OCI-LY3 (cell line): ENCODE measurements around the gene CEP350.

Source experiments
- H2AFZ ChIP-seq: fragments of 200-600, 300-600 bp; shearing (Covaris generic); 2 replicates; pipeline ENCODE4 v1.6.0; 2014; ENCODE audit warnings: antibody characterized with exemption, low read depth, low read length
- H3K27ac ChIP-seq: fragments of 200-600, 300-600 bp; sonication (generic); 2 replicates; pipeline ENCODE4 v1.5.1; 2014; ENCODE audit warnings: mild to moderate bottlenecking, low read length, moderate library complexity, mixed read lengths
- H3K27me3 ChIP-seq: fragments of 200-600, 300-600 bp; sonication (generic); 2 replicates; pipeline ENCODE4 v1.6.1; 2014; ENCODE audit warnings: low read depth, low read length, mixed read lengths
- H3K36me3 ChIP-seq: fragments of 200-600, 300-600 bp; sonication (generic); replicated peaks from 2 replicates; pipeline ENCODE3; 2014; ENCODE audit warnings: low read depth, low read length, mixed read lengths
- H3K4me1 ChIP-seq: fragments of 300-600, 200-600 bp; sonication (generic); 2 replicates; pipeline ENCODE4 v1.6.1; 2014; ENCODE audit warnings: low read length, mixed read lengths
- H3K4me2 ChIP-seq: fragments of 200-600, 300-600 bp; sonication (generic); 2 replicates; pipeline ENCODE4 v1.6.1; 2014; ENCODE audit warnings: low read length, mixed read lengths
- H3K4me3 ChIP-seq: fragments of 300-600, 200-600 bp; sonication (generic); 2 replicates; pipeline ENCODE4 v1.5.1; 2014; ENCODE audit warnings: antibody characterized with exemption, mild to moderate bottlenecking, low read length, moderate library complexity
- H3K79me2 ChIP-seq: fragments of 300-600, 200-600 bp; shearing (Covaris generic); 2 replicates; pipeline ENCODE4 v1.6.1; 2014; ENCODE audit warnings: mild to moderate bottlenecking, low read length, mixed read lengths
- H3K9ac ChIP-seq: fragments of 300-600, 200-600 bp; shearing (Covaris generic); 2 replicates; pipeline ENCODE4 v1.6.0; 2014; ENCODE audit warnings: mild to moderate bottlenecking, low read length, moderate library complexity
- H3K9me3 ChIP-seq: fragments of 200-600, 300-600 bp; shearing (Covaris generic); 2 replicates; pipeline ENCODE4 v1.6.1; 2014; ENCODE audit warnings: low read length, mixed read lengths; ENCODE audit not compliant: insufficient read depth
- H4K20me1 ChIP-seq: fragments of 200-600, 300-600 bp; sonication (generic); 2 replicates; pipeline ENCODE4 v1.6.1; 2016; ENCODE audit warnings: low read length, mixed read lengths; ENCODE audit not compliant: insufficient read depth
- EZH2phosphoT487 ChIP-seq: fragments of 200-600 bp; shearing (Covaris generic); IDR thresholded peaks from 2 replicates; pipeline ENCODE4 v1.6.1; 2018; ENCODE audit warnings: antibody characterized with exemption, mixed run types, low read depth
- TF ChIP-seq, protein P1 (sequence below): fragments of 200-600, 300-600 bp; sonication (generic); IDR thresholded peaks from 2 replicates; pipeline ENCODE4 v1.5.1; 2014; ENCODE audit warnings: antibody characterized with exemption, low read length, low read depth

Gene CEP350

DNA sequence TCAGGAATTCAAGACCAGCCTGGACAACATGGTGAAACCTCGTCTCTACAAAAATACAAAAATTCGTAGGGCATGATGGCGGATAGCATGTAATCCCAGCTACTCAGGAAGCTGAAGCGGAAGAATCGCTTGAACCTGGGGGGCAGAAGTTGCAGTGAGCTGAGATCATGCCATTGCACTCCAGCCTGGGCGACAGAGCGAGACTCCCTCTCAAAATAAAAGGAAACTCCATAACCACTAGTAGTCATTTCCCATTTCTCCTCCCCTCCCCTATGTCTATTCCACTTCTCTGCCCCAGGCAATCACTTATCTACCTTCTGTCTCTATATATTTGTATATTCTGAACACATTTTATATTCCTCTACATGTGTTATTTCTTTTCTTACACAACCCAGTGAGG lies 4.0 kb upstream of the CEP350 start:
- H3K27me3 ChIP-seq: no peaks in the 10 kb centered on the region
- H3K27ac ChIP-seq: no peak overlapping the region
- no peaks in the 10 kb centered on the region for H3K9me3 ChIP-seq
- H3K9ac ChIP-seq: no peak overlapping the region
- peaks cover 4% of the 10 kb centered on the region for H4K20me1 ChIP-seq
- no peak overlapping the region for H3K4me3 ChIP-seq
- no peak for TF ChIP-seq EZH2phosphoT487
- TF ChIP-seq, protein P1, sequence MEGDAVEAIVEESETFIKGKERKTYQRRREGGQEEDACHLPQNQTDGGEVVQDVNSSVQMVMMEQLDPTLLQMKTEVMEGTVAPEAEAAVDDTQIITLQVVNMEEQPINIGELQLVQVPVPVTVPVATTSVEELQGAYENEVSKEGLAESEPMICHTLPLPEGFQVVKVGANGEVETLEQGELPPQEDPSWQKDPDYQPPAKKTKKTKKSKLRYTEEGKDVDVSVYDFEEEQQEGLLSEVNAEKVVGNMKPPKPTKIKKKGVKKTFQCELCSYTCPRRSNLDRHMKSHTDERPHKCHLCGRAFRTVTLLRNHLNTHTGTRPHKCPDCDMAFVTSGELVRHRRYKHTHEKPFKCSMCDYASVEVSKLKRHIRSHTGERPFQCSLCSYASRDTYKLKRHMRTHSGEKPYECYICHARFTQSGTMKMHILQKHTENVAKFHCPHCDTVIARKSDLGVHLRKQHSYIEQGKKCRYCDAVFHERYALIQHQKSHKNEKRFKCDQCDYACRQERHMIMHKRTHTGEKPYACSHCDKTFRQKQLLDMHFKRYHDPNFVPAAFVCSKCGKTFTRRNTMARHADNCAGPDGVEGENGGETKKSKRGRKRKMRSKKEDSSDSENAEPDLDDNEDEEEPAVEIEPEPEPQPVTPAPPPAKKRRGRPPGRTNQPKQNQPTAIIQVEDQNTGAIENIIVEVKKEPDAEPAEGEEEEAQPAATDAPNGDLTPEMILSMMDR: no peak
- H3K4me1 ChIP-seq: peaks cover 26% of the 10 kb centered on the region
- peaks cover 14% of the 10 kb centered on the region for H3K79me2 ChIP-seq
- H3K4me2 ChIP-seq: no peak overlapping the region
- H2AFZ ChIP-seq: no peak overlapping the region
- no peaks in the 10 kb centered on the region for H3K36me3 ChIP-seq

DNA sequence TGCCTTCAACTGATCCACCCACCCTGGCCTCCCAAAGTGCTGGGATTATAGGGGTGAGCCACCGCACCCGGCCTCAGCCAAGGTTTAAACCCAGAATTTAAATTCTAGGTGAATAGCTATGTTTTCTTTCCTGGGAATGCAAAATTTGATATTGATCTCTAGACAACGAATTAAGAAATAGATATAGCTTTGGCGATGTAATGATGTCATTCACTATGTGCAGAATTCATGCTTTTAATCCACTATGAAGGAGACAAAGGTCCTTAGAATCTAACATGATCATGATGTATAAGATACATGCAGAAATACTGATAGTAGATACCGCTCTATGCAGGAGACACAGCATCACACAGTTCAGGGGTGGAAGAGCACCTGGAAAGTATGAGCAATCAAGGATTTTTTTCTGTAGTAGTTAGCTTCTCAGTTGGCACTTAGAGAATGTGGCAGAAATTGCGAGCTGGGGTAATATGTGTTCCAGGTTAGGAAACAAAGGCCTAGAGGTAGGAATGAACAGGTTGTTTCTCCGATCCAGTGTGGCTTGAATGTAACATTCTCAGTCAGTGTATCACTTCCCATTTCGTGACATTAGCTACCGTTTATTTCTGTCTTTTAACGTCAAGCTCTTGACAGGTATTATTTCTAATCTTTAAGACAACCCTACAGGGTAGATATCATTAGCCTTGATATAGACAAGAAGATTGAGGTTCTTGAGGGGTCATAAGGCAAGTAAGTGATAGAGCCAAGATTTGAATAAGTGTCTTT lies 3.0 kb upstream of the CEP350 start:
- Histone ChIP-seq H3K4me1 (peaks cover 35% of the 10 kb centered on the region), H3K4me2 (peak overlapping the region; percentile 66), H4K20me1 (peaks cover 13% of the 10 kb centered on the region), H3K27me3 (no peaks in the 10 kb centered on the region), H3K79me2 (peaks cover 23% of the 10 kb centered on the region), H3K27ac (peak overlapping the region; percentile 33), H3K36me3 (no peaks in the 10 kb centered on the region), H3K9me3 (no peaks in the 10 kb centered on the region), H3K4me3 (peak overlapping the region; percentile 34), H2AFZ (peak overlapping the region; percentile 9), H3K9ac (peak overlapping the region; percentile 6)
- TF ChIP-seq EZH2phosphoT487: no peak
- TF ChIP-seq, protein P1: no peak

DNA sequence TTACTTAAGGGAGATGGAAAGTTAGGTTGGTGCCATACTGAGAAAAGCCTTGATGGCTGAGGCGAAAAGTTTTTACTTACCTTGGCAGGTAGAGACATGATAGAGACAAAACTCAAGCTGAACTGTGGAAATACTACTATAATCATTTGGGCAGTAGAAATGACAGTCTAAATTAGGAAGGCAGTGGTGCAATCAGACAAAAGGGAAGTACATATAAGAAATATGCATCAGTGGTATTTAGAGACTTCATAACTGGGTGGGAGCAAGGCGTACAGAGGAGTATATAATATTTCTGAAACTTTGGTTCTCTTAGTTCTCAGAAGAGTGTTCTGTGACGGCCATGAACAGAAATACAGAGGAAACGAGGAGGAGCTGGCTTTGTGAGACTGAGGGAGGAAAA lies 2.4 kb upstream of the CEP350 start:
- peaks cover 39% of the 10 kb centered on the region for H3K4me1 ChIP-seq
- peaks cover 29% of the 10 kb centered on the region for H3K79me2 ChIP-seq
- TF ChIP-seq EZH2phosphoT487: no peak
- TF ChIP-seq, protein P1: no peak
- no peaks in the 10 kb centered on the region for H3K27me3 ChIP-seq
- H3K36me3 ChIP-seq: no peaks in the 10 kb centered on the region
- peak overlapping the region; percentile 9 for H2AFZ ChIP-seq
- H3K27ac ChIP-seq: peak overlapping the region; percentile 33
- peak overlapping the region; percentile 66 for H3K4me2 ChIP-seq
- peak overlapping the region; percentile 34 for H3K4me3 ChIP-seq
- no peaks in the 10 kb centered on the region for H3K9me3 ChIP-seq
- peak overlapping the region; percentile 6 for H3K9ac ChIP-seq
- H4K20me1 ChIP-seq: peaks cover 17% of the 10 kb centered on the region

DNA sequence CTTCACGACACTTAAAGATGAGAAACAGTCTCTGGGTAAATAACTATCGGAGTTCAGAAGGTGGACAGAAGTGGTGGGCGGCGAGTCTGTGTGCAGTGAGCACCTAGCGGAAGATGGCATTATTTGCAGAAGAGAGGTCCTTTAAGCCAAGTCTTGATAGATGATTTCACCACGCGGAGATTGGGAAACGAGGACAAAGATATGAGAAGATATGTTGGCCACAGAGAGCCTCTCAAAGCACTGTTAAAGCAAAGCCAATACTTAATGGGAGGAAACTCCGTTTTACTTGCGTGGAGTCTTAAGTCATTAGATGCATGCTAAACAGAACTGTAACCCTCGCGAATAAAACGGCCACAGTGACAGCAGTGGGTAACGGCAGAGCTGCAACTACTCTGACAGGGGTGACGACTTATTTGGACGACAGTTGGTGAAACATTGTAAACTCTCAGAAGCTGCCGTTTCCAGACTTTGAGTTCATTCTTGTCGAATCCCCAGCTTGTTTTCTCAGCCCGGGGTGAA lies 577 bp upstream of the CEP350 start:
- H2AFZ ChIP-seq: peak overlapping the region; percentile 97
- H3K36me3 ChIP-seq: no peaks in the 10 kb centered on the region
- H3K9ac ChIP-seq: peak overlapping the region; percentile 78
- H3K4me1 ChIP-seq: peaks cover 39% of the 10 kb centered on the region
- TF ChIP-seq EZH2phosphoT487: no peak
- TF ChIP-seq, protein P1: peak; percentile 55
- no peaks in the 10 kb centered on the region for H3K9me3 ChIP-seq
- H3K4me3 ChIP-seq: peak overlapping the region; percentile 84
- H3K27ac ChIP-seq: peak overlapping the region; percentile 75
- H3K4me2 ChIP-seq: peak overlapping the region; percentile 79
- no peaks in the 10 kb centered on the region for H3K27me3 ChIP-seq
- peaks cover 32% of the 10 kb centered on the region for H4K20me1 ChIP-seq
- H3K79me2 ChIP-seq: peaks cover 48% of the 10 kb centered on the region
